Trophoblast cell (in vitro differentiated cells and primary cell): ENCODE results near the gene KLHL3.

ENCODE experiments used
- DNase-seq, 2 donors: peaks; one replicate each; pipeline ENCODE4 v3.0.0-alpha.2; 2016
- H2AFZ ChIP-seq: 2 replicates; pipeline ENCODE4 v1.6.1; 2013; ENCODE audit warnings: low read length, moderate library complexity, mild to moderate bottlenecking; ENCODE audit not compliant: insufficient read depth, poor library complexity
- H2AK5ac ChIP-seq: 2 replicates; pipeline ENCODE4 v1.6.1; 2013; ENCODE audit warnings: mild to moderate bottlenecking, low read length
- H2BK120ac ChIP-seq: 2 replicates; pipeline ENCODE4 v1.6.1; 2013; ENCODE audit warnings: low read length, mild to moderate bottlenecking, moderate library complexity; ENCODE audit not compliant: insufficient read depth, poor library complexity
- H2BK12ac ChIP-seq: 2 replicates; pipeline ENCODE4 v1.6.1; 2013; ENCODE audit warnings: mild to moderate bottlenecking, low read length, moderate library complexity
- H2BK5ac ChIP-seq: 2 replicates; pipeline ENCODE4 v1.6.1; 2013; ENCODE audit warnings: low read length, low read depth, moderate library complexity, mild to moderate bottlenecking; ENCODE audit not compliant: poor library complexity
- H3K14ac ChIP-seq: 2 replicates; pipeline ENCODE4 v1.6.1; 2013; ENCODE audit warnings: mild to moderate bottlenecking, low read length
- H3K18ac ChIP-seq: 2 replicates; pipeline ENCODE4 v1.6.1; 2013; ENCODE audit warnings: mild to moderate bottlenecking, low read length
- H3K23ac ChIP-seq: 2 replicates; pipeline ENCODE4 v1.6.1; 2013; ENCODE audit warnings: low read length
- H3K27ac ChIP-seq: 2 replicates; pipeline ENCODE4 v1.5.1; 2013; ENCODE audit warnings: low read depth, mild to moderate bottlenecking, inconsistent platforms, low read length, moderate library complexity
- H3K27me3 ChIP-seq: 2 replicates; pipeline ENCODE4 v1.6.1; 2013; ENCODE audit warnings: inconsistent platforms, mild to moderate bottlenecking, low read length, moderate library complexity; ENCODE audit not compliant: insufficient read depth
- H3K36me3 ChIP-seq, 2 experiments: 1 replicate in 1 of 2; 2 replicates in 1 of 2; pipeline ENCODE4 v1.6.1; 2013; ENCODE audit warnings: low read length in 2 of 2, mild to moderate bottlenecking in 2 of 2, moderate library complexity in 1 of 2; ENCODE audit not compliant: insufficient read depth in 2 of 2, control insufficient read depth in 1 of 2
- H3K4ac ChIP-seq: 2 replicates; pipeline ENCODE4 v1.6.1; 2013; ENCODE audit warnings: low read depth, mild to moderate bottlenecking, low read length, moderate library complexity
- H3K4me1 ChIP-seq, 2 experiments: 1 replicate in 1 of 2; 2 replicates in 1 of 2; pipeline ENCODE4 v1.6.1; 2013; ENCODE audit warnings: low read length in 2 of 2, mild to moderate bottlenecking in 2 of 2, moderate library complexity in 1 of 2; ENCODE audit not compliant: insufficient read depth in 2 of 2, control insufficient read depth in 1 of 2
- H3K4me2 ChIP-seq: 2 replicates; pipeline ENCODE4 v1.6.1; 2013; ENCODE audit warnings: inconsistent platforms, mild to moderate bottlenecking, low read length, moderate library complexity
- H3K4me3 ChIP-seq: 2 replicates; pipeline ENCODE4 v1.5.1; 2013; ENCODE audit warnings: mild to moderate bottlenecking, low read depth, low read length, inconsistent platforms
- H3K79me1 ChIP-seq: one replicate; pipeline ENCODE4 v1.6.1; 2013; ENCODE audit warnings: low read length
- H3K79me2 ChIP-seq: 2 replicates; pipeline ENCODE4 v1.6.1; 2013; ENCODE audit warnings: low read length, mild to moderate bottlenecking; ENCODE audit not compliant: control insufficient read depth, insufficient read depth, poor library complexity
- H3K9ac ChIP-seq: 2 replicates; pipeline ENCODE4 v1.6.1; 2013; ENCODE audit warnings: mild to moderate bottlenecking, low read length
- H3K9me3 ChIP-seq: 2 replicates; pipeline ENCODE4 v1.6.1; 2013; ENCODE audit warnings: low read depth, mild to moderate bottlenecking, control low read depth, inconsistent platforms, low read length; ENCODE audit not compliant: insufficient read depth
- H4K12ac ChIP-seq: 2 replicates; pipeline ENCODE4 v1.6.1; 2013; ENCODE audit warnings: low read depth, mild to moderate bottlenecking, low read length, moderate library complexity
- H4K8ac ChIP-seq: 2 replicates; pipeline ENCODE4 v1.6.1; 2013; ENCODE audit warnings: low read depth, mild to moderate bottlenecking, low read length, moderate library complexity
- H4K91ac ChIP-seq: one replicate; pipeline ENCODE4 v1.6.1; 2013; ENCODE audit warnings: low read depth, mild to moderate bottlenecking, low read length, moderate library complexity
- WGBS: extraction: QIAGEN DNeasy Blood & Tissue Kit; methylation state at CpG from one replicate; pipeline ENCODE4 v1.1.7; 2013; ENCODE audit warnings: missing lambda C conversion rate; ENCODE audit not compliant: insufficient read length, insufficient coverage; ENCODE audit errors: extremely low coverage; 5-methylcytosine and 5-hydroxymethylcytosine counted together

The KLHL3 gene

DNA sequence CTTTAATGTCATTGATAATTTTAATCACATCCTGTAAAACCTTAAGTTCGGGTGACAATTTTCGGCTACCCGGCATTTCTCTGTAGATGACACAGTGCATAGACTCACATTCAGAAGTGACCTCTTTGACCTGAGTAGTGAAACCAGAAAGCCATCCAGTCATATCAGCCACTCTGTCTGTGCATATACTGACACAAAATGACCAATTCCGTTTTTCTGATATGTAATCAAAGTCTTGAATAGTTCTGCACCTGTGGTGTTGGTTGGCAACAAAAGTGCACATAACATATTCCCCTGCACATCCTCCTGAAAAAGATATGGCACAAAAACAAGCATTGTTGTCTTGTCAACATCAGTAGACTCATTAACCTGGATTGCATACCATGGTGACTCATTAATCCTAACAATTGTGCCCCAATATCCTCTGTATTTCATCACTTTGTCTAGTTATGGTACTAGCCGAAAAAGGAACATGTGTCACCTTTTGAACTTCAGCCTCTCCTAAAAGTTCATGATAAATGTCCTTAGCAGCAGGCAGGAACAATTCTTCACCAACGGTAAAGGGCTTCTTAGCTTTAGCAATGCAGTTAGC, 22.9 kb upstream of the KLHL3 start:
- no CpG with 5 or more reads among the region's 6 CpGs for WGBS
- H2BK5ac ChIP-seq: no peak overlapping the region
- H3K23ac ChIP-seq: no peak overlapping the region
- H3K4me1 ChIP-seq: peaks cover 0 to 6% of the 10 kb centered on the region in 2 experiments
- peaks cover 7% of the 10 kb centered on the region for H3K79me2 ChIP-seq
- H2AK5ac ChIP-seq: no peak overlapping the region
- no peak overlapping the region for H3K18ac ChIP-seq
- no peak overlapping the region for H4K12ac ChIP-seq
- H4K8ac ChIP-seq: no peak overlapping the region
- no peak overlapping the region for H2BK120ac ChIP-seq
- H4K91ac ChIP-seq: no peak overlapping the region
- no peak overlapping the region for H3K9ac ChIP-seq
- H3K4me3 ChIP-seq: no peak overlapping the region
- no peak overlapping the region for H3K14ac ChIP-seq
- peak in 1 of 2 donors; percentile 21 for DNase-seq
- H3K79me1 ChIP-seq: peaks cover 10% of the 10 kb centered on the region
- no peak overlapping the region for H3K4ac ChIP-seq
- no peak overlapping the region for H3K27ac ChIP-seq
- H3K9me3 ChIP-seq: no peaks in the 10 kb centered on the region
- H3K36me3 ChIP-seq: no peaks in the 10 kb centered on the region
- no peak overlapping the region for H2AFZ ChIP-seq
- no peak overlapping the region for H3K4me2 ChIP-seq
- no peaks in the 10 kb centered on the region for H3K27me3 ChIP-seq
- no peak overlapping the region for H2BK12ac ChIP-seq

DNA sequence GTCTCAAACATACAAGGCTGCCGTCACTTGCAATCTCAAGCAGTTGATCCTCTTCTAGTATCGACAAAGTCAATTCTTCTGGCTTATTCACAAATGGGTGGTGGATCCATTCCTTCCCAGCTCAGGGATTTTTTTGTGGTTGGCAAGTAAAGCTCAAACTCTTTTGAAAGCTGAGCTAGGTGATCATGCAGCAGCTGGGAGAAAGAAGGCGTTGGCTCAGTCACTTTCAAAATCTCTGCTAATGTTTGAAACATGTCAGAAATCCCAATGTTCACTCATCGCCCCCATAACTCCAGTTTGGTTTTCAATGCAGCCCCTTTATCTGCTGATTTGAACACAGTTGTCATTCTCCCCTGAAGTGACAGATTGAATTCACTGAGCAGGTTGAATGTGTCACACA, 22.2 kb upstream of the KLHL3 start:
- Histone ChIP-seq H3K9ac (no peak overlapping the region), H2BK120ac (no peak overlapping the region), H4K8ac (no peak overlapping the region), H3K79me2 (peaks cover 14% of the 10 kb centered on the region), H3K4ac (no peak overlapping the region), H3K4me2 (no peak overlapping the region), H3K79me1 (peaks cover 17% of the 10 kb centered on the region), H4K12ac (no peak overlapping the region), H3K36me3 (no peaks in the 10 kb centered on the region), H2AK5ac (no peak overlapping the region), H3K9me3 (no peaks in the 10 kb centered on the region), H2AFZ (no peak overlapping the region), H3K4me1 (peaks cover 0 to 6% of the 10 kb centered on the region in 2 experiments), H4K91ac (no peak overlapping the region), H3K27me3 (no peaks in the 10 kb centered on the region), H3K4me3 (no peak overlapping the region), H2BK12ac (no peak overlapping the region), H3K14ac (no peak overlapping the region), H3K27ac (no peak overlapping the region), H3K18ac (no peak overlapping the region), H3K23ac (no peak overlapping the region), H2BK5ac (no peak overlapping the region)
- no CpG with 5 or more reads among the region's 4 CpGs for WGBS
- no peak for DNase-seq

DNA sequence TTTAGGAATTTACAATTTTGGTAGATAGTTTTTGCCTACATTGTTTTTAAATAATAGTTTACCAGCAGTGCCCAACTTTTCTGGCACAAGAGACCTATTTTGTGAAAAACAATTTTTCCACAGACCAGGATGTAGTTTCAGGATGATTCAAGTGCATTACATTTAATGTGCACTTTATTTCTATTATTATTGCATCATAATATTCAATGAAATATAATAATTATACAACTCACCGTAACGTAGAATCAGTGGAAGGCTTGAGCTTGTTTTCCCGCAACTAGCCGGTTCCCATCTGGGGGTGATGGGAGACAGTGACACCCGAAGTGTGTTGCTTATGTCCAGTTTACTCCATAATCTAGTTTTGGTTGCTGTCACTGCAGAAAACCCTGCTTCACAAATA, 21.7 kb upstream of the KLHL3 start:
- H2BK12ac ChIP-seq: no peak overlapping the region
- no peak overlapping the region for H3K27ac ChIP-seq
- no CpG with 5 or more reads among the region's 5 CpGs for WGBS
- no peak overlapping the region for H3K4me2 ChIP-seq
- no peak overlapping the region for H3K4me3 ChIP-seq
- H4K8ac ChIP-seq: no peak overlapping the region
- H3K14ac ChIP-seq: no peak overlapping the region
- H4K91ac ChIP-seq: no peak overlapping the region
- DNase-seq: no peak
- H3K4me1 ChIP-seq: peaks cover 0 to 6% of the 10 kb centered on the region in 2 experiments
- no peaks in the 10 kb centered on the region for H3K27me3 ChIP-seq
- H3K36me3 ChIP-seq: no peaks in the 10 kb centered on the region
- H2BK5ac ChIP-seq: no peak overlapping the region
- H3K9me3 ChIP-seq: no peaks in the 10 kb centered on the region
- no peak overlapping the region for H2BK120ac ChIP-seq
- no peak overlapping the region for H3K23ac ChIP-seq
- H3K9ac ChIP-seq: no peak overlapping the region
- H2AFZ ChIP-seq: no peak overlapping the region
- H3K4ac ChIP-seq: no peak overlapping the region
- H3K79me2 ChIP-seq: peaks cover 18% of the 10 kb centered on the region
- H4K12ac ChIP-seq: no peak overlapping the region
- H3K79me1 ChIP-seq: peaks cover 20% of the 10 kb centered on the region
- no peak overlapping the region for H3K18ac ChIP-seq
- no peak overlapping the region for H2AK5ac ChIP-seq

DNA sequence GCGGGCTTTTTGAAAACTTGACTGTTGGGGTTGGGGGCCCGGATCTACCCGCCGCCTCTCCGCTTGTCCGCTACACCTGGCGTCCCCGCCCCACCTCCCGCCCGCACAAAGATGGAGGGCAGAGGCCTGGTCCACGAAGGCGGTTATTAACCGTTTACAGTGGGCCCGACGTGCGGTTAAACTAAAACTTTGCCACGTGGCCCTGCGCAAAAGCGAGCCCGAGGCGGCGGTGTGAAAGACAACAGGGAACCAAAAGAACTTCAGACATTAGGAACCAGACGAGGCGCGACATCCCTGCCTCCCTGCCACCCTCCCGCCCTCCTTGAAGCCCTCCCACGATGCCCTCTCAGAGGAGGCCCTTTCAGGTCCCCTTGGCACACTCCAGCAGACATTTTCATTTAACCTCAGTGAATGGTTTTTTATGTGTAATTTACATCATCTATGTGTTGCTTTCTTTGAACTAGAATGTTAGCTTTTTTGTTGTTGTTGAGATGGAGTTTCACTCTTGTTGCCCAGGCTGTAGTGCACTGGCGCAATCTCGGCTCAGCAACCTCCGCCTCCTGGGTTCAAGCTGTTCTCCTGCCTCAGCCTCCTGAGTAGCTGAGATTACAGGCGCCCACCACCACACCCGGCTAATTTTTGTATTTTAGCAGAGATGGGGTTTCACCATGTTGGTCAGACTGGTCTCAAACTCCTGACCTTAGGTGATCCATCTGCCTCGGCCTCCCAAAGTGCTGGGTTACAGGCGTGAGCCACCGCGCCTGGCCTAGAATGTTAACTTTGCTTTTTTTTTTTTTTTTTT, 19.3 kb upstream of the KLHL3 start:
- Histone ChIP-seq H3K4ac (peak overlapping the region; percentile 17), H3K79me1 (peaks cover 20% of the 10 kb centered on the region), H3K36me3 (no peaks in the 10 kb centered on the region), H3K18ac (peak overlapping the region; percentile 57), H3K14ac (peak overlapping the region; percentile 78), H3K23ac (no peak overlapping the region), H2AFZ (peak overlapping the region; percentile 65), H2BK12ac (no peak overlapping the region), H4K91ac (peak overlapping the region; percentile 75), H2AK5ac (no peak overlapping the region), H3K27me3 (no peaks in the 10 kb centered on the region), H3K4me2 (peak overlapping the region; percentile 63), H3K4me1 (peaks cover 0 to 4% of the 10 kb centered on the region in 2 experiments), H4K8ac (peak overlapping the region; percentile 68), H3K4me3 (peak overlapping the region; percentile 98), H4K12ac (peak overlapping the region; percentile 73), H2BK5ac (no peak overlapping the region), H3K27ac (peak overlapping the region; percentile 98), H2BK120ac (peak overlapping the region; percentile 10), H3K9me3 (no peaks in the 10 kb centered on the region), H3K9ac (peak overlapping the region; percentile 30), H3K79me2 (peaks cover 18% of the 10 kb centered on the region)
- peak; percentile 50 to 63 for DNase-seq
- WGBS: no CpG with 5 or more reads among the region's 36 CpGs
